ENCODE data around the gene MAP2K1. TPM values are rescaled to one million over a fixed set of nuclear protein-coding genes. Genes with fewer than 3 reads are reported as not detected.
A peak's percentile ranks its signal among the peaks of the same experiment; 100 is the strongest.

The MAP2K1 gene
- total and polyA plus RNA-seq, 9 of the 15 experiments (the other 6 are each of a cell fraction or from before 2014, with no cell fraction given) = 7.5 to 58.3 (median 30.0) TPM

DNA sequence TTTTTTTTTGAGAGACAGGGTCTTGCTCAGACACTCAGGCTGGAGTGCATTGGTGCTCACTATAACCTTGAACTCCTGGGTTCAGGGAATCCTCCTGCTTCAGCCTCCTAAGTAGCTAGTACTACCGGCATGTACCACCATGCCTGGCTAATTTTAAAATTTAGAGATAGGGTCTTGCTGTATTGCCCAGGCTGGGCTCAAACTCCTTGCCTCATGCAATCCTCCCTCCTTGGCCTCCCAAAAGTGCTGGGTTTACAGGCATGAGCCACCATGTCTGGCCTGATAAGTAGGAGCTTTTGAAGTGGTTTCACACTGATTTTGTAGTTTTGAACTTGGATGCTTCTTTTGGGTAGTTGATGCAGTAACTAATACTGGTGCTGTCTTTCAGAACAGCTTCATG lies 7.8 kb downstream of the MAP2K1 start (continued):
- peak; percentile 40 for TF ChIP-seq RBM25 (IDR thresholded peaks at IDR 0.05; ENCODE audit: low read depth, low read length, severe bottlenecking)
- TF ChIP-seq, protein P1, sequence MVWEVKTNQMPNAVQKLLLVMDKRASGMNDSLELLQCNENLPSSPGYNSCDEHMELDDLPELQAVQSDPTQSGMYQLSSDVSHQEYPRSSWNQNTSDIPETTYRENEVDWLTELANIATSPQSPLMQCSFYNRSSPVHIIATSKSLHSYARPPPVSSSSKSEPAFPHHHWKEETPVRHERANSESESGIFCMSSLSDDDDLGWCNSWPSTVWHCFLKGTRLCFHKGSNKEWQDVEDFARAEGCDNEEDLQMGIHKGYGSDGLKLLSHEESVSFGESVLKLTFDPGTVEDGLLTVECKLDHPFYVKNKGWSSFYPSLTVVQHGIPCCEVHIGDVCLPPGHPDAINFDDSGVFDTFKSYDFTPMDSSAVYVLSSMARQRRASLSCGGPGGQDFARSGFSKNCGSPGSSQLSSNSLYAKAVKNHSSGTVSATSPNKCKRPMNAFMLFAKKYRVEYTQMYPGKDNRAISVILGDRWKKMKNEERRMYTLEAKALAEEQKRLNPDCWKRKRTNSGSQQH (CRISPR knock-in tag; IDR thresholded peaks at IDR 0.05) = no peak
- no peak for TF ChIP-seq NR1H2 (CRISPR knock-in tag; IDR thresholded peaks at IDR 0.05)
- peak; percentile 43; the same call in 1 of the 2 replicates for TF ChIP-seq BCOR (IDR thresholded peaks at IDR 0.05)
- TF ChIP-seq, protein P2, sequence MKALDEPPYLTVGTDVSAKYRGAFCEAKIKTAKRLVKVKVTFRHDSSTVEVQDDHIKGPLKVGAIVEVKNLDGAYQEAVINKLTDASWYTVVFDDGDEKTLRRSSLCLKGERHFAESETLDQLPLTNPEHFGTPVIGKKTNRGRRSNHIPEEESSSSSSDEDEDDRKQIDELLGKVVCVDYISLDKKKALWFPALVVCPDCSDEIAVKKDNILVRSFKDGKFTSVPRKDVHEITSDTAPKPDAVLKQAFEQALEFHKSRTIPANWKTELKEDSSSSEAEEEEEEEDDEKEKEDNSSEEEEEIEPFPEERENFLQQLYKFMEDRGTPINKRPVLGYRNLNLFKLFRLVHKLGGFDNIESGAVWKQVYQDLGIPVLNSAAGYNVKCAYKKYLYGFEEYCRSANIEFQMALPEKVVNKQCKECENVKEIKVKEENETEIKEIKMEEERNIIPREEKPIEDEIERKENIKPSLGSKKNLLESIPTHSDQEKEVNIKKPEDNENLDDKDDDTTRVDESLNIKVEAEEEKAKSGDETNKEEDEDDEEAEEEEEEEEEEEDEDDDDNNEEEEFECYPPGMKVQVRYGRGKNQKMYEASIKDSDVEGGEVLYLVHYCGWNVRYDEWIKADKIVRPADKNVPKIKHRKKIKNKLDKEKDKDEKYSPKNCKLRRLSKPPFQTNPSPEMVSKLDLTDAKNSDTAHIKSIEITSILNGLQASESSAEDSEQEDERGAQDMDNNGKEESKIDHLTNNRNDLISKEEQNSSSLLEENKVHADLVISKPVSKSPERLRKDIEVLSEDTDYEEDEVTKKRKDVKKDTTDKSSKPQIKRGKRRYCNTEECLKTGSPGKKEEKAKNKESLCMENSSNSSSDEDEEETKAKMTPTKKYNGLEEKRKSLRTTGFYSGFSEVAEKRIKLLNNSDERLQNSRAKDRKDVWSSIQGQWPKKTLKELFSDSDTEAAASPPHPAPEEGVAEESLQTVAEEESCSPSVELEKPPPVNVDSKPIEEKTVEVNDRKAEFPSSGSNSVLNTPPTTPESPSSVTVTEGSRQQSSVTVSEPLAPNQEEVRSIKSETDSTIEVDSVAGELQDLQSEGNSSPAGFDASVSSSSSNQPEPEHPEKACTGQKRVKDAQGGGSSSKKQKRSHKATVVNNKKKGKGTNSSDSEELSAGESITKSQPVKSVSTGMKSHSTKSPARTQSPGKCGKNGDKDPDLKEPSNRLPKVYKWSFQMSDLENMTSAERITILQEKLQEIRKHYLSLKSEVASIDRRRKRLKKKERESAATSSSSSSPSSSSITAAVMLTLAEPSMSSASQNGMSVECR (CRISPR knock-in tag; IDR thresholded peaks at IDR 0.05) = no peak
- TF ChIP-seq SMARCA5 (IDR thresholded peaks at IDR 0.05) = no peak
- no peak for TF ChIP-seq BCL6 (CRISPR knock-in tag; IDR thresholded peaks at IDR 0.05)
- TF ChIP-seq, protein P3, sequence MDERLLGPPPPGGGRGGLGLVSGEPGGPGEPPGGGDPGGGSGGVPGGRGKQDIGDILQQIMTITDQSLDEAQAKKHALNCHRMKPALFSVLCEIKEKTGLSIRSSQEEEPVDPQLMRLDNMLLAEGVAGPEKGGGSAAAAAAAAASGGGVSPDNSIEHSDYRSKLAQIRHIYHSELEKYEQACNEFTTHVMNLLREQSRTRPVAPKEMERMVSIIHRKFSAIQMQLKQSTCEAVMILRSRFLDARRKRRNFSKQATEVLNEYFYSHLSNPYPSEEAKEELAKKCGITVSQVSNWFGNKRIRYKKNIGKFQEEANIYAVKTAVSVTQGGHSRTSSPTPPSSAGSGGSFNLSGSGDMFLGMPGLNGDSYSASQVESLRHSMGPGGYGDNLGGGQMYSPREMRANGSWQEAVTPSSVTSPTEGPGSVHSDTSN (CRISPR knock-in tag; IDR thresholded peaks at IDR 0.05; ENCODE audit: low read depth) = no peak
- TF ChIP-seq, protein P3 (tag; conservative IDR thresholded peaks at IDR 0.05; ENCODE audit: low read depth) = no peak
- no peak for TF ChIP-seq HDAC6 (IDR thresholded peaks at IDR 0.05; ENCODE audit: low read depth, low read length)
- TF ChIP-seq ZNF121 (CRISPR knock-in tag; conservative IDR thresholded peaks at IDR 0.05) = peak; percentile 95
- TF ChIP-seq FOXA1 (IDR thresholded peaks at IDR 0.05; ENCODE audit: borderline replicate concordance) = no peak
- TF ChIP-seq ZNF263 (CRISPR knock-in tag; IDR thresholded peaks at IDR 0.05; ENCODE audit: borderline replicate concordance) = no peak
- no peak for TF ChIP-seq STAT5B (CRISPR knock-in tag; IDR thresholded peaks at IDR 0.05)
